IMR-90 (cell line): ENCODE results near the gene ABCC3. TPM values are rescaled to one million over a fixed set of nuclear protein-coding genes. Genes with fewer than 3 reads are reported as not detected.
A peak's percentile ranks its signal among the peaks of the same experiment; 100 is the strongest.

Experiments used
- ATAC-seq: fragments of 200-7000 bp; cut with Tn5 transposase; 2 replicates; pipeline ENCODE4 v1.9.1; 2020; ENCODE audit warnings: low read depth, mild to moderate bottlenecking, moderate library complexity
- BruUV-seq: library from RNA; stranded (reverse); fragments of 400-500 nt; replicated peaks from 2 replicates; lab custom pipeline; 2021; lab: Mats Ljungman, UMichigan
- CTCF ChIA-PET: fragments of 300-600 bp; formaldehyde crosslinking; extraction: SDS; loops from one replicate; lab custom pipeline; 2021; ENCODE audit warnings: antibody characterized with exemption; lab: Yijun Ruan, JAX
- POLR2A ChIA-PET: fragments of 300-600 bp; sonication (Branson Sonifier 250); formaldehyde crosslinking; loops from one replicate; lab custom pipeline; 2022; ENCODE audit warnings: antibody characterized with exemption; ENCODE audit not compliant: unreplicated experiment; lab: Charles Lee
- DNase-seq: peaks from one replicate; pipeline ENCODE4 v3.0.0; 2013
- H2AFZ ChIP-seq: replicated peaks from 2 replicates; pipeline ENCODE3; 2013; ENCODE audit warnings: low read length, mild to moderate bottlenecking; ENCODE audit not compliant: poor library complexity
- H2AK5ac ChIP-seq: 2 replicates; pipeline ENCODE4 v1.6.1; 2013; ENCODE audit warnings: low read depth, low read length, inconsistent platforms
- H2AK9ac ChIP-seq: replicated peaks from 2 replicates; pipeline ENCODE3; 2013; ENCODE audit warnings: mild to moderate bottlenecking, low read depth, low read length, moderate library complexity; ENCODE audit not compliant: poor library complexity
- H2BK120ac ChIP-seq: 2 replicates; pipeline ENCODE4 v1.6.1; 2013; ENCODE audit warnings: low read depth, low read length, inconsistent platforms
- H2BK15ac ChIP-seq: 3 replicates; pipeline ENCODE4 v1.6.1; 2013; ENCODE audit warnings: low read depth, low read length, inconsistent platforms
- H2BK20ac ChIP-seq: 2 replicates; pipeline ENCODE4 v1.6.1; 2013; ENCODE audit warnings: low read depth, mild to moderate bottlenecking, inconsistent platforms, low read length, moderate library complexity
- H2BK5ac ChIP-seq: 2 replicates; pipeline ENCODE4 v1.6.1; 2013; ENCODE audit warnings: mild to moderate bottlenecking, low read depth, low read length, inconsistent platforms; ENCODE audit not compliant: poor library complexity, severe bottlenecking
- H3K14ac ChIP-seq: replicated peaks from 2 replicates; pipeline ENCODE4 v1.6.1; 2013; ENCODE audit warnings: low read depth, low read length, inconsistent platforms
- H3K18ac ChIP-seq: 2 replicates; pipeline ENCODE4 v1.6.1; 2013; ENCODE audit warnings: low read depth, low read length, control low read depth
- H3K23ac ChIP-seq: 2 replicates; pipeline ENCODE4 v1.6.1; 2013; ENCODE audit warnings: low read depth, low read length, inconsistent platforms
- H3K27ac ChIP-seq: 2 replicates; pipeline ENCODE4 v1.5.1; 2013; ENCODE audit warnings: mild to moderate bottlenecking, control low read depth, low read length; ENCODE audit not compliant: insufficient read depth
- H3K27me3 ChIP-seq: 2 replicates; pipeline ENCODE4 v1.6.1; 2013; ENCODE audit warnings: low read length; ENCODE audit not compliant: control insufficient read depth, insufficient read depth
- H3K36me3 ChIP-seq: 2 replicates; pipeline ENCODE4 v1.6.1; 2013; ENCODE audit warnings: low read length, mixed read lengths; ENCODE audit not compliant: control insufficient read depth, insufficient read depth
- H3K4ac ChIP-seq: 2 replicates; pipeline ENCODE4 v1.6.1; 2013; ENCODE audit warnings: low read depth, low read length, inconsistent platforms
- H3K4me1 ChIP-seq: 2 replicates; pipeline ENCODE4 v1.6.1; 2013; ENCODE audit warnings: low read length, mixed read lengths; ENCODE audit not compliant: control insufficient read depth, insufficient read depth
- H3K4me2 ChIP-seq: 2 replicates; pipeline ENCODE4 v1.6.1; 2013; ENCODE audit warnings: low read depth, mild to moderate bottlenecking, control low read depth, low read length, moderate library complexity
- H3K4me3 ChIP-seq: 2 replicates; pipeline ENCODE4 v1.5.1; 2013; ENCODE audit warnings: low read depth, mild to moderate bottlenecking, control low read depth, low read length, moderate library complexity; ENCODE audit not compliant: insufficient read depth
- H3K56ac ChIP-seq: 2 replicates; pipeline ENCODE4 v1.6.1; 2013; ENCODE audit warnings: low read length, inconsistent platforms; ENCODE audit not compliant: insufficient read depth; ENCODE audit errors: extremely low read depth
- H3K79me1 ChIP-seq, 2 experiments: 2 replicates each; pipeline ENCODE4 v1.6.1; 2013; ENCODE audit warnings: low read length in 2 of 2, inconsistent platforms in 1 of 2, low read depth in 1 of 2
- H3K9ac ChIP-seq: 2 replicates; pipeline ENCODE4 v1.6.1; 2013; ENCODE audit warnings: low read depth, low read length, control low read depth
- H3K9me1 ChIP-seq: 2 replicates; pipeline ENCODE4 v1.6.1; 2013; ENCODE audit warnings: low read length, inconsistent platforms; ENCODE audit not compliant: insufficient read depth
- H3K9me3 ChIP-seq: 2 replicates; pipeline ENCODE4 v1.6.1; 2013; ENCODE audit warnings: low read length; ENCODE audit not compliant: control insufficient read depth, insufficient read depth
- H4K20me1 ChIP-seq: 2 replicates; pipeline ENCODE4 v1.6.1; 2013; ENCODE audit warnings: low read length, inconsistent platforms; ENCODE audit not compliant: insufficient read depth
- H4K5ac ChIP-seq: 2 replicates; pipeline ENCODE4 v1.6.1; 2013; ENCODE audit warnings: mild to moderate bottlenecking, low read depth, low read length, control low read depth
- H4K8ac ChIP-seq, 2 experiments: 2 replicates each; pipeline ENCODE4 v1.6.1; 2013; ENCODE audit warnings: low read depth in 2 of 2, low read length in 2 of 2, control low read depth in 1 of 2, inconsistent platforms in 1 of 2
- H4K91ac ChIP-seq: 2 replicates; pipeline ENCODE4 v1.6.1; 2013; ENCODE audit warnings: low read depth, low read length, inconsistent platforms; ENCODE audit not compliant: insufficient read depth
- BHLHE40 ChIP-seq: fragments of 150-350 bp; IDR thresholded peaks from 2 replicates; pipeline ENCODE4 v1.6.1; 2016; ENCODE audit warnings: mild to moderate bottlenecking, low read depth, low read length
- CEBPB ChIP-seq: IDR thresholded peaks from 2 replicates; pipeline ENCODE4 v1.6.1; 2012; ENCODE audit warnings: low read depth, low read length, improper control_type of control experiment
- ELK1 ChIP-seq: fragments of 150-350 bp; IDR thresholded peaks from 2 replicates; pipeline ENCODE4 v1.6.1; 2016; ENCODE audit warnings: low read depth, mild to moderate bottlenecking, low read length, moderate library complexity, borderline replicate concordance
- FOS ChIP-seq: fragments of 150-350 bp; IDR thresholded peaks from 2 replicates; pipeline ENCODE4 v1.6.1; 2016; ENCODE audit warnings: low read depth, low read length
- MAFK ChIP-seq: IDR thresholded peaks from 2 replicates; pipeline ENCODE4 v1.6.1; 2012; ENCODE audit warnings: low read depth, low read length, improper control_type of control experiment
- MAZ ChIP-seq: IDR thresholded peaks from 2 replicates; pipeline ENCODE4 v1.6.1; 2012; ENCODE audit warnings: low read depth, mild to moderate bottlenecking, low read length, improper control_type of control experiment, moderate library complexity, borderline replicate concordance
- MXI1 ChIP-seq: IDR thresholded peaks from 2 replicates; pipeline ENCODE4 v1.6.1; 2012; ENCODE audit warnings: low read depth, mild to moderate bottlenecking, low read length, moderate library complexity, borderline replicate concordance
- NFE2L2 ChIP-seq: fragments of 150-350 bp; IDR thresholded peaks from 2 replicates; pipeline ENCODE4 v1.6.1; 2016; ENCODE audit warnings: low read depth, mild to moderate bottlenecking, low read length
- POLR2A ChIP-seq: IDR thresholded peaks from 2 replicates; pipeline ENCODE4 v1.6.1; 2012; ENCODE audit warnings: mild to moderate bottlenecking, low read depth, low read length
- RFX5 ChIP-seq: IDR thresholded peaks from 2 replicates; pipeline ENCODE4 v1.8.0; 2012; ENCODE audit warnings: low read depth, mild to moderate bottlenecking, low read length, moderate library complexity
- SMC3 ChIP-seq: fragments of 150-350 bp; IDR thresholded peaks from 2 replicates; pipeline ENCODE4 v1.6.1; 2016; ENCODE audit warnings: low read depth, mild to moderate bottlenecking, antibody characterized with exemption, low read length, moderate library complexity
- WGBS, 2 experiments: methylation state at CpG; one replicate each; pipeline versions ENCODE4 v1.1.5 to v1.1.7; 2013; ENCODE audit warnings: missing lambda C conversion rate in 2 of 2; ENCODE audit not compliant: insufficient read length in 1 of 2; ENCODE audit errors: extremely low coverage in 2 of 2; 5-methylcytosine and 5-hydroxymethylcytosine counted together
- dilution Hi-C: fragments of 300-500 bp; cut with HindIII; formaldehyde crosslinking; loops from one replicate; pipeline ENCODE4 v1.14.3; 2018; ENCODE audit warnings: low sequenced_read_pairs; ENCODE audit not compliant: unreplicated experiment
- in situ Hi-C: fragments of 300-500 bp; cut with MboI; formaldehyde crosslinking; loops from 3 replicates; pipeline ENCODE4 v1.14.3; 2019; ENCODE audit warnings: low sequenced_read_pairs, inconsistent platforms, mixed read lengths
- intact Hi-C: fragments of 100-400 bp; cut with micrococcal nuclease; formaldehyde crosslinking; loops from 2 replicates; pipeline ENCODE4 v1.10.0; 2022
- polyA plus RNA-seq, 3 experiments: library from polyadenylated mRNA; depleted of rRNA; stranded (reverse); fragments of >200 nt; gene quantifications; 2 replicates each; pipeline ENCODE4 v1.2.3, GENCODE V29; 2012; ENCODE audit warnings: low replicate concordance in 1 of 3
- total RNA-seq: library from RNA; depleted of rRNA; stranded (reverse); fragments of >200 nt; gene quantifications from 2 replicates; pipeline ENCODE4 v1.2.3, GENCODE V29; 2012
- TF ChIP-seq, protein P1 (sequence below): conservative IDR thresholded peaks from 2 replicates; pipeline ENCODE4 v1.5.1; 2012; ENCODE audit warnings: mild to moderate bottlenecking, low read depth, low read length, improper control_type of control experiment
- TF ChIP-seq, protein P2 (sequence below): fragments of 150-350 bp; IDR thresholded peaks from 2 replicates; pipeline ENCODE4 v1.6.1; 2017; ENCODE audit warnings: mild to moderate bottlenecking, antibody characterized with exemption, low read length, low read depth

Gene ABCC3
- total and polyA plus RNA-seq, 2 of the 4 experiments (the other 2 are of a cell fraction) = 3.2 to 6.6 TPM

DNA sequence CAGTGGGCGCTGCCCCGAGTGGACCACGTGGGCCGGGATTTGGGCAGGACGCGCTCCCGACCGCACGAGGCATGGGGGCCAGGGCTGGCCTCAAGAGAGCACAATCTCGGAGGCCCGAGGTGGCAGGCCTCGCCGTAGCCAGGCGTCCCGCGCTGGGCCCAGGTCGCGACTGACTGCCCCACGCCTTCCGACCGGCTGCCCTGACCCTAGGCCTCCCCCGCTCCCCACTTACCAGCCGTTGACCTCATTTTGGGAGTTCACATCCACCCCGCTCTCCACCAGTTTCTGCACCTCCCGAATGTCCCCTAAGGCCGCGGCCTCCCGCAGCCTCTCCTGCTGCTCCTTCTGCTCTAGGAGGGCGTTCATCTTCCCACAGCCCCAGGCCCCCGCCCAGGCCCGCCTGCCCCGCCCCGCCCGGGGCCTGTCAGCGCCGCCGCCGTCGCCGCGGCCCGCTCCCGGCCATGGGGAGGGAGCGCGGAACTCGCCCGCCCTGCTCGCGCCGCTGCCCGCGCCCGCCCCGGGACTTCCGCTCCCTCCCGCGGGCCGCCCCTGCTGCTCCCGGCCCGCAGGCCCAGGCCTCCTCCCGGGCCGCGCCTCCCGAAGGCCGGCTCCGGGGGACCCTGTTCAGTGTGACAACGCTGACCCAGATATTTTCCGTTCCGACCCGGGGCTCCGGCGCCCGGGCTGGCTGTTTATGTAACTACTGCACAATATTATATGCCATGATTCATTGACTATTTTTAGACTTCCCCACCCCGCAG, 72.8 kb downstream of the ABCC3 start, which contains the start of gene ANKRD40:
TSS of gene ANKRD40 (minus strand) at position 626 of the 761 bp plus-strand sequence. CDS start at position 366, 260 bp downstream.
- peak within 1 kb of the TSS; percentile 94 for H3K4me2 ChIP-seq
- peak within 1 kb of the TSS; percentile 88 for H2BK5ac ChIP-seq
- dilution Hi-C loops (no loop called here), in situ Hi-C loops (no loop called here), intact Hi-C loops (loop anchor here (1.0 kb wide), 1 partner anchor 12 kb away; the partner anchor contains the start of gene LUC7L3)
- H3K36me3 ChIP-seq = peaks cover 2% of the 10 kb centered on the region
- BruUV-seq = no TSS peak
- peak within 1 kb of the TSS; percentile 79 for H2AK5ac ChIP-seq
- H2AFZ ChIP-seq = peak within 1 kb of the TSS; percentile 85
- peak within 1 kb of the TSS; percentile 84 for H3K4me3 ChIP-seq
- TF ChIP-seq, protein P1, sequence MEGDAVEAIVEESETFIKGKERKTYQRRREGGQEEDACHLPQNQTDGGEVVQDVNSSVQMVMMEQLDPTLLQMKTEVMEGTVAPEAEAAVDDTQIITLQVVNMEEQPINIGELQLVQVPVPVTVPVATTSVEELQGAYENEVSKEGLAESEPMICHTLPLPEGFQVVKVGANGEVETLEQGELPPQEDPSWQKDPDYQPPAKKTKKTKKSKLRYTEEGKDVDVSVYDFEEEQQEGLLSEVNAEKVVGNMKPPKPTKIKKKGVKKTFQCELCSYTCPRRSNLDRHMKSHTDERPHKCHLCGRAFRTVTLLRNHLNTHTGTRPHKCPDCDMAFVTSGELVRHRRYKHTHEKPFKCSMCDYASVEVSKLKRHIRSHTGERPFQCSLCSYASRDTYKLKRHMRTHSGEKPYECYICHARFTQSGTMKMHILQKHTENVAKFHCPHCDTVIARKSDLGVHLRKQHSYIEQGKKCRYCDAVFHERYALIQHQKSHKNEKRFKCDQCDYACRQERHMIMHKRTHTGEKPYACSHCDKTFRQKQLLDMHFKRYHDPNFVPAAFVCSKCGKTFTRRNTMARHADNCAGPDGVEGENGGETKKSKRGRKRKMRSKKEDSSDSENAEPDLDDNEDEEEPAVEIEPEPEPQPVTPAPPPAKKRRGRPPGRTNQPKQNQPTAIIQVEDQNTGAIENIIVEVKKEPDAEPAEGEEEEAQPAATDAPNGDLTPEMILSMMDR = no peak
- TF ChIP-seq FOS = peak; percentile 55
- peak; percentile 19; the same call in 1 of the 2 replicates for TF ChIP-seq SMC3
- TF ChIP-seq, protein P2, sequence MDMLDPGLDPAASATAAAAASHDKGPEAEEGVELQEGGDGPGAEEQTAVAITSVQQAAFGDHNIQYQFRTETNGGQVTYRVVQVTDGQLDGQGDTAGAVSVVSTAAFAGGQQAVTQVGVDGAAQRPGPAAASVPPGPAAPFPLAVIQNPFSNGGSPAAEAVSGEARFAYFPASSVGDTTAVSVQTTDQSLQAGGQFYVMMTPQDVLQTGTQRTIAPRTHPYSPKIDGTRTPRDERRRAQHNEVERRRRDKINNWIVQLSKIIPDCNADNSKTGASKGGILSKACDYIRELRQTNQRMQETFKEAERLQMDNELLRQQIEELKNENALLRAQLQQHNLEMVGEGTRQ = peak; percentile 83
- peak; percentile 77; the same call in 1 of the 2 replicates for TF ChIP-seq MAZ
- TF ChIP-seq POLR2A = peak; percentile 81
- TF ChIP-seq ELK1 = 0 out of 2 replicates have a peak, but pooled peaks have one; percentile 10
- TF ChIP-seq MXI1 = peak; percentile 96
- peak; percentile 49; the same call in 1 of the 2 replicates for TF ChIP-seq BHLHE40
- peak; percentile 77 for TF ChIP-seq CEBPB
- no peak for TF ChIP-seq RFX5
- TF ChIP-seq MAFK = peak; percentile 13; the same call in 1 of the 2 replicates
- TF ChIP-seq NFE2L2 = no peak
- H3K9me3 ChIP-seq = no peaks in the 10 kb centered on the region
- H3K9ac ChIP-seq = peak within 1 kb of the TSS; percentile 94
- H4K91ac ChIP-seq = peak within 1 kb of the TSS; percentile 91
- H3K4ac ChIP-seq = peak within 1 kb of the TSS; percentile 96
- H3K9me1 ChIP-seq = peaks cover 9% of the 10 kb centered on the region; the same call in 1 of the 2 replicates
- peaks cover 7% of the 10 kb centered on the region for H3K4me1 ChIP-seq
- DNase-seq (peak; percentile 91), ATAC-seq (peak; percentile 88)
- CTCF ChIA-PET = no interaction called here
- H3K27ac ChIP-seq = peak within 1 kb of the TSS; percentile 94
- peak within 1 kb of the TSS; percentile 98 for H2BK15ac ChIP-seq
- WGBS, 2 experiments = 1% methylated on average over 31 of the region's 74 CpGs; no CpG with 5 or more reads in 1 of the 2 experiments
- H3K23ac ChIP-seq = peak within 1 kb of the TSS; percentile 98
- H2AK9ac ChIP-seq = peak within 1 kb of the TSS; percentile 91
- H4K8ac ChIP-seq = peak within 1 kb of the TSS; percentile 96 to 97
- 0 out of 2 replicates have a peak, but pooled peaks cover 8% of the 10 kb centered on the region for H4K20me1 ChIP-seq
- peak within 1 kb of the TSS; percentile 99 for H3K14ac ChIP-seq
- H3K79me1 ChIP-seq = peaks cover 25 to 55% of the 10 kb centered on the region in 2 experiments
- H3K27me3 ChIP-seq = no peaks in the 10 kb centered on the region
- peak within 1 kb of the TSS; percentile 84 for H4K5ac ChIP-seq
- H2BK120ac ChIP-seq = peak within 1 kb of the TSS; percentile 95
- H3K18ac ChIP-seq = peak within 1 kb of the TSS; percentile 70
- H2BK20ac ChIP-seq = peak within 1 kb of the TSS; percentile 93
- H3K56ac ChIP-seq = peak within 1 kb of the TSS; percentile 92
- POLR2A ChIA-PET = interaction anchor here (0.6 kb wide), 1 partner anchor 214 kb away, joined by 3 read pairs; no protein-coding TSS in a partner anchor
